Activated T-helper 1 cell treated with anti-CD3 and anti-CD28 coated beads, Interleukin-2, amount 50 U/mL, for 16 hours (primary cell): Measurements from ENCODE around the gene BEND3.

Experiments used
- DNase-seq, 2 donors: peaks; one replicate each; pipeline ENCODE4 v3.0.0-alpha.2; 2020; ENCODE audit warnings: low read depth in 1 of 2, low spot score in 1 of 2

BEND3 gene

GRCh38 chr6:107083921-107084320 is 31.4 kb downstream of the BEND3 start:
- DNase-seq: no peak

DNA sequence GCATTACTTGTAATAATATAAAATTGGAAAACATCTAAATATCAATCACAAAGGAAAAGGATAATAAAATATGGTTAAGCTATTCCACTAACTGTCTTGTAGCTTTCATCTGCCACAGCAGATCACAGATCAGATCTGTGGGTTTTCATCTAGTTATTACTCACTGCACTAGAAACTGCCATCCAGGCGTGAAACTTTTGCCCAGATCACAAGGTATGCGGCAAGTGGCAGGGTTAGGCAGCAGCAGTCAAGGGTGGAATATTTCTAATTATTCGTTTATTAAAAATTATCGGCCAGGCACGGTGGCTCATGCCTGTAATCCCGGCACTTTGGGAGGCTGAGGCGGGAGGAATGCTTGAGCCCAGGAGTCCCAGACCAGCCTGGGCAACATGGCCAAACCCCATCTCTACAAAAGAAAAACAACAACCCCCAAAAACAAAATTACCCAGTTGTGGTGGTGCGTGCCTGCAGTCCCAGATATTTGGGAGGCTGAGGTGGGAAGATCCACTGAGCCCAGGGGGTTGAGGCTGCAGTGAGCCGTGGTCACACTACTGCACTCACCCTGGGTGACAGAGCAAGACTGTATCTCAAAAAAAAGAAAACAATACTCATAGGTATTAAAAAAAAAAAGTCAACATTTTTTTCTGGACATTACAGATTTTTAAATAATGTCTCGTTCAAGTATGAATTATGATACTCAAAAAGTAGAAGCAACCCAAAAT is 32.1 kb downstream of the BEND3 start:
- DNase-seq: no peak

- no peak for DNase-seq
These were observed 33.3 kb downstream of the BEND3 start for GRCh38 chr6:107082045-107082444.

GRCh38 chr6:107080036-107080435 is 35.3 kb downstream of the BEND3 start:
- DNase-seq: no peak

GRCh38 chr6:107079429-107079828 is 35.9 kb downstream of the BEND3 start:
- DNase-seq: no peak

DNA sequence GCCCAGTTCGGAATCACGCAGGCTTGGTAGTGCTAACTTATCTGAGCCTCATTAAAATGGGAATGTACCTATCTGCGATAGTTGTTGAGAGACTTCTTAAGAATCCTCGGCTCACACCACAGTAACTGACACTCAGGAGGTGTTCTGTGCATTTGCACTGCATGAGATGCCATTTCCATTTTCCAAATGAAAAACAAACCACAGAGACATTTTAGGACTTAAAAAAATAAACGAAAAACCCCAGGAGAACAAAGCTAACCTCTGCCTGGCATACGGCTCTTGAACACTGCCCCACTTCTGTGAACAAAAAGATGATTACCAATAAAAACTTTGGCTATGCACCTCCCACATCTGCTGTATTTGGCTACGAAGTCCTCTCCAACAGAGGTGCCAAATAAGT is 37.6 kb downstream of the BEND3 start:
- no peak for DNase-seq

GRCh38 chr6:107075951-107076381 is 39.3 kb downstream of the BEND3 start:
- no peak for DNase-seq

GRCh38 chr6:107070686-107071085 is 44.6 kb downstream of the BEND3 start:
- no peak for DNase-seq

DNA sequence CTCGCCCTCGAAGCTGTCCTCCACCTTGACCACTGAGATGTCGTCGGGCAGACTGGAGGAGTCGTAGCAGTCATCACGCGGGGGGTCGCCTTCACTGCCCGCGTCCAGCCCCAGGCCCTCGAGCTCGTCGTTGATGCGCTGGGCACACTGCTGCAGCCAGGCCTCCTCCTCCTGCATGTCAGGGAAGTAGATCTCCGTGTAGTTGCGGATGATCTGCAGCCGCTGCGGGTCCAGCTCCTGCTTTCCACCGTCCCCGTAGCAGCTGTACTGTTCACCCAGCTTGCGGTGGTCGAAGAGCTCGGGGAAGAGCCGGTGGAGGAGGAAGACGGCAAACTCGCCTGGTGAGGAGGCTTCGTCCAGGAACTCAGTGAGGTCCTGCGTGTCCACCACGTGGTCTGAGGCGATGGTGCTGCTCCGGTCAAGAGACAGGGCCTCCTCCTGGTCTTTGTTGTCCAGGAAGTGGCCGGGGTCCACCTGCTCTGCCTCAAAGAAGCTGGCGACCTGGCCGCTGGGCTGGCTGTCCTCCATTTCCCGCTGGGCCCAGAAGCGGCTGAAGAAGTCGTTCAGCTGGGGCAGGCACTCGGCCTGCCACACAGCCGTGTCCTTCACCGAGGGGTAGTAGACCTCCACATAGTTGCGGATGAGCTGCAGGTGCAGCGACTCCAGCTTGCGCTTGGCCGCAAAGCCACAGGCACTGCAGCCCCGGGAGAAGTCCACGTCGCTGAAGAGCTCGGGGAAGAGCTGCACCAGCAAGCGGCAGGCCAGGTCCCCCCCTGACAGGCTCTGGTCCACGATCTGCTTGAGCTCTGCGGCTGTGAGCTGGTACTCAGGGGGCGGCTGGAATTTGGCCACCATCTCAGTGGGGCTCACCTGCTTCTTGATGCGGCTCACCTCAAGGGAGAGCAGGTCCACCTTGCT is 45.4 kb downstream of the BEND3 start:
- DNase-seq: no peak

DNA sequence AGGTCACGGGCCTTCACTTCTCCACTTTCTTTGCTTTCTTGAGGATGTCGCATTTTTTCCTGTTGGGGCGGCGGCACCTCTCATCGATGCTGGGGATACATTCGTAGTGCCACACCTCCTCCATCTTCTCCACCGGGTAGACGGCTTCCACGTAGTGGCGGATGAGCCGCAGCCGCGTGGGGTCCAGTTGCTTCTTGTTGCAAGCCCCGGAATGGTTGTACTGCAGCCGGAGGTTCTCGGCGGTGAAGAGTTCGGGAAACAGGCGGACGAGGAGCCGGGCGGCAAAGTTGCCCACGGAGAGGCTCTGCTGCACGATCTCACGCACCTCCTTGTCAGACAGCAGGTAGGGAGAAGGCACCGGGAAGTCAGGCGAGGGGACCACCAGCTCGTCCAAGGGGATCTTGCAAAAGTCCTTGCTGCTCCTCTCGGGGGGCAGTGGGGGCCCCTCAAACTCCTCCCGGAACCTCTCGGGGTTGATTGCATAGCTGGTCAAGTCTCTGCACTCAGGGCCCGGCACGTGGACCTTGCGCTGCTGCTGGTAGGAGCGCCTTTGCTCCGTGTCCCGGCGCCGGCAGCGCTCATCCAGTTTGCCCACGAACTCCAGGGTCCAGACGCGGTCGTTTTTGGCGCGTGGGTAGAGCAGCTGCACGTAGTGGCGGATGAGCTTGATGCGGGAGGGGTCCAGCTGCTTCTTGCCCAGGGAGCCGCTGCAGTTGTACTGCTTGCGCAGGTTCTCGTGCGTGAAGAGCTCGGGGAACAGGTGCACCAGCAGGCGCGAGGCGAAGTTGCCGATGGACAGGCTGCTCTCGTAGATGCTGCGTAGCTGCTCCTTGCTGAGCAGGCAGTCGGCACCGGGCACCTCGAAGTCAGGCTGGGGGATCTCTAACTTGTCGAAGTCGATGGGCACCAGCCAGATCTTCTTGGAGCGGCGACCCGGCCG is 46.4 kb downstream of the BEND3 start:
- no peak for DNase-seq

DNA sequence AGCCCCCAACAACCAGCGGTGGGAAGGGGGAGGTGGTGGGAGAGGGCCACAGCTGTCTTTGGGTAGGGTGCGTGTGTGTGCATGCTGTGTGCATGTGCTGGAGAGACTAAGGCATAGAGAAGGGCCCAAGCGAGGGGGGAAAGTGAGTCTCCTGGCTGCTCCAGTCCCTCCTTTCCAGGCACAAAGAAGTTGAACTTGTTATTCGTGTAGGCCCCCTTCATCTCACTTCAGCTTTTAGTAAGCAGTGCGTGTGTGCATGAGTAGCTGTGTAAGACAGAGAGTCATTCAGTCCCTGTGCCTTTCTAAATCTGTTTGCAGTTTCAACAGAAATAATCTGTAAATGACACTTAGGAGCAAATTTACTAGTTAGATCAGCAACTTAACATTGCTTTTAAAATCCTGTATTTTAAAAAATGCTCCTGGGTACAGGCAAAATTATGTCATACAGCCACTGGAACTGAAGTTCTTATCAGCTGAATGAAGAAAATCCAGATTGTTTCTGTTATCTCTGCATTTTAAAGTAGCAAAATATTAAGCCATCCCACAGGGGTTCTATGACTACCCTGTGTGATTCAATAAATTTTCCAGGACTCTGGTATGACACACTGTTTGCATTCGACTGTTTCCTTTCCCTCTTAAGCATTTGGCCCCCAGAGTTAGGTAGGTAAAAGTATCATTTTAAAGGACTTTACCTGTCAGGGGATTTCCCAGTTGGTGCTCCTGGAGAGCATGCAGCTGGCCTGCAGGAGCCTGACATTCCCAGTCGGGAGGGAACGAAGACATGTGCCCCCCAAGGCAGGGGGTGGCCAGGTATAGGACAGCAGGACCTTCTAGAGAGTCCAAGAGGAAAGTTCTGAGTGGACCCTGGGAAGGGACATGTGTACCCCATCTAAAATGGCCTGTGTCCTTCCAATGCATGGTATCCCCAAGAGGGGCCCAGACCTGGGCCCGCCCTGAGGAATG is 48.3 kb downstream of the BEND3 start:
- DNase-seq: no peak

DNA sequence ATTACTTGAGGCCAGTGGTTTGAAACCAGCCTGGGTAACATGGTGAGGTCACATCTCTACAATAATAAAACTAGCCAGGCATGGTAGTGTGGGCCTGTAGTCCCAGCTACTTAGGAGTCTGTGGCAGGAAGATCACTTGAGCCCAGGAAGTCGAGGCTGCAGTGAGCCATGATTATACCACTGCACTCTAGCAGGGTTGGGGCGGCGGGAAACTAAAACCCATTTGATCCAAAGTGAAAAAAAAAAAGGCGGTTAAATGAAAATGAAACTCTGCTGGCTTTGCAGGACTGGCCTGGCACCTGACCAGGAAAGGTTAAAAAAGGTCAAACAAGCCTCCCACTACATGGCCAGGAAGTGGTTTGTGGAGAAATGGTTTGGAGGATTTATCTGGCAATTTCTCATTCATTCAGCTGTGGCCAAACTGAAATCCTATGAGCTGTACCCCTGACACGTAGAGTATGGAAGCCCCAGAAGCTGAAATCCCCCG is 50.7 kb downstream of the BEND3 start:
- no peak for DNase-seq

DNA sequence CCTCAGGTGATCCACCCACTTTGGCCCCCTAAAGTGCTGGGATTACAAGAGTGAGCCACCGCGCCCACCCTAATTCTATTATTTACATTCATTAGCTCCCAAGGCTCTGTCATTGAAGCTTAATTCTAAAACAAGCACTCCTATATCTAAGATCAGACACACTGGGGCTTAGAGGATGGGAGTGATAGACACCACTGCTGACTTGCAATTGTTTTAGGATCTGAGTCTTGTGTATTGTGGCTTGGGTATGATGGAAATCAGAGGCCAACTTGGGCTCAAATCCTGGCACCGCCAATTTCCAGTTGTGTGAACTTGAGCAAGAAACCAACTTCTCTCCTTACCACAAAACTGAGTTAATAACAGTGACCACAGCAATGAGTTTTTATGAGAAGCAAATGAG is 52.6 kb downstream of the BEND3 start:
- no peak for DNase-seq

DNA sequence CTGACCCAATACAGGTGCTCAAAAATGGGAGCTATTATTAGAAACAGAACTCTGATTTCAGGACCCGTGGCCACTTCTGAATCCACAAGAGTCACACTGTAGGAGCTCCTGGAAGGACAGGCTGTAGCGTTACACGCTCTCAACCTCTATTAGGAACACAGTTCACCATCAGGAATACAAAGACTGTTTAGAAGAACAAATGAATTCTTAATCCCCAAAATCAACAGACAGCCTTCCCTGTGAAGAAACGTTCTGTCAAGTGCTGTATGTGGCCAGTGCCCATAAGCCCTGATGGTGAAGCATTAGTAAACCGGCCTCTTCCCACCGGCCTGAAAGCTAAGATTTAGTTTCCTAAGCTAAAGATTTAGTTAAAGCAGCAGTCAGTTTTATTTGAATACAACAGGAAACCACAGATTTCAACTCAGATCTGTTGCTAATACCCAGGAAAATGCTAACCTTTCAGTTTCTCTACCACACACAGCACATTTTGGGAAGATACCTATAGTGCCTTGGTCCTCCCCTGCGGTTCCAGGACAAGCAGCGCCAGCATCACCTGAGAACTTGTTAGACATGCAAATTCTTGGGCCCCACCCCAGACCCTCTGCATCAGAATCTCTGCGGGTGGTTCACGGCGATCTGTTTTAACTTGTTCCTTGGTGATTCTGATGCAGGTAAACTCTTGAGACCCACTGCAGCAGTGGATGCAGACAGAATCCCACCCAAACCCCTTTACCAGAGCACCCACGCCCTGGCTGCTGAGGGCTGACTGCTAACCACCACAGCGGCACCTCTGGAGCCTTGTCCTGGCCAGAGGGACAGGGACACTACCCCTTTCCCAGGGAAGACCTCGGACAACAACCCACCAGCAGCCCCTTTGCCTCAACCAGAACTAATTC is 53.9 kb downstream of the BEND3 start:
- DNase-seq: no peak

GRCh38 chr6:107060704-107061103 is 54.6 kb downstream of the BEND3 start:
- DNase-seq: no peak

- DNase-seq: no peak
These were observed 55.7 kb downstream of the BEND3 start for GRCh38 chr6:107059606-107060005.

DNA sequence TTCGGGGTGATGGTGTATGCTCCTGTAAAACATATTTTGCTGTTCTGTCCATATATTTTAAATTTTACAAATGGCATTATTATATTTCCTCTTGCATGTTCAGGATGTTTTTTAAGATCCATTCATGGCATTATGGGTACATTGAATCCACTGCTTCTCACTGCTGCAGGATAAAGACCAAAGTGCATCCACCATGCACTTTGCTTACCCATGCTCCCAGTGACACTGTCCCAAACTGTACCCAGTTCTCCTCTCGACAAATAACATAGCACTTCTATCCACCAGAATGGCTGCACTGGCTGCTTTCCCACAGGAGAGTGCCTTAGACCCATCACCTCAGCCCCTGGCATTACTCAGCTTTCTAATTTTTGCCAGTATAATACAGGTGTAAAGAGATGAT is 57.6 kb downstream of the BEND3 start:
- DNase-seq: no peak

- no peak for DNase-seq
These were observed 58.5 kb downstream of the BEND3 start for GRCh38 chr6:107056796-107057195.

DNA sequence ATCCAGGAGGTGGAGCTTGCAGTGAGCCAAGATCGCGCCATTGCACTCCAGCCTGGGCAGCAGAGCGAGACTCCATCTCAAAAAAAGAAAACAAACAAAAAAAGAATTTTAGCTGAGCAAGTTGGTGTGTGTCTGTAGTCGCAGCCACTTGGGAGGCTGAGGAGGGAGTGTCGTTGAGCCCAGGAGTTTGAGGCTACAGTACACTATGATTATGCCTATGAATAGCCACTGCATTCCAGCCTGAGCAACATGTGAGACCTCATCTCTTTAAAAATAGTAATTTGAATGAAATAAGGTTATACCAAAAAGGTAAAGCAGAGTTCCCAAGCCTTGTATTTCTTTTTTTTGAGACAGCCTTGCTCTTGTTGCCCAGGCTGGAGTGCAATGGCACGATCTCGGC is 67.5 kb downstream of the BEND3 start:
- no peak for DNase-seq
